ENCODE results near the gene CIAO2B.

GRCh38 chr16:66970775-66971720 lies 36.8 kb upstream of the CIAO2B start:
- TF ChIP-seq CTCF (IDR thresholded peaks at IDR 0.05 in 4 of 5, conservative IDR thresholded peaks at IDR 0.05 in 1 of 5) = no peak
- no peak for TF ChIP-seq POLR2A (IDR thresholded peaks at IDR 0.05)

Data from gastrocnemius medialis (tissue), 4 donors.